Right lung (tissue), 5 donors: ENCODE results near the gene PPP2R2B. TPM values are rescaled to one million over a fixed set of nuclear protein-coding genes. Genes with fewer than 3 reads are reported as not detected.
"Not testable (repeated sequence)": the region's sequence is repeated elsewhere in the genome, so short reads cannot be mapped to it uniquely, and the experiment has no call there.

Experiments
- DNase-seq, 2 donors: peaks; one replicate each; pipeline ENCODE4 v3.0.0-alpha.2; 2013
- polyA plus RNA-seq, 5 donors: library from polyadenylated mRNA; unstranded; fragments of 120-200 nt; gene quantifications; one replicate each; pipeline versions ENCODE4 v1.2.1 to v1.2.3, GENCODE V29; 2013; ENCODE audit warnings: inconsistent platforms in 1 of 5, low replicate concordance in 1 of 5; ENCODE audit not compliant: insufficient read length in 5 of 5, insufficient read depth in 1 of 5

PPP2R2B gene
- polyA plus RNA-seq, 5 donors: 0.16 to 0.40 (median 0.29) TPM

- no peak for DNase-seq
Measured at GRCh38 chr5:146745931-146746577, 132.5 kb downstream of the PPP2R2B start.

GRCh38 chr5:146744068-146744745 is 134.3 kb downstream of the PPP2R2B start:
- no peak for DNase-seq

- DNase-seq: no peak
Measured at GRCh38 chr5:146734936-146735577, 143.5 kb downstream of the PPP2R2B start.

- DNase-seq: no peak
Measured at GRCh38 chr5:146732962-146733361, 145.6 kb downstream of the PPP2R2B start.

- no peak for DNase-seq
Measured at GRCh38 chr5:146731909-146732659, 146.5 kb downstream of the PPP2R2B start.

- DNase-seq: not testable (repeated sequence)
Measured at GRCh38 chr5:146728746-146729145, 149.8 kb downstream of the PPP2R2B start.

- DNase-seq: no peak
Measured at GRCh38 chr5:146726891-146727290, 151.7 kb downstream of the PPP2R2B start.

GRCh38 chr5:146726020-146726419 is 152.5 kb downstream of the PPP2R2B start:
- DNase-seq: no peak

- no peak for DNase-seq
Measured at GRCh38 chr5:146725025-146725424, 153.5 kb downstream of the PPP2R2B start.

- DNase-seq: peak in 1 of 2 donors; percentile 6
Measured at GRCh38 chr5:146722361-146722779, 156.2 kb downstream of the PPP2R2B start.

- DNase-seq: no peak
Measured at GRCh38 chr5:146721073-146721815, 157.3 kb downstream of the PPP2R2B start.

- no peak for DNase-seq
Measured at GRCh38 chr5:146720107-146720506, 158.4 kb downstream of the PPP2R2B start.

- DNase-seq: no peak
Measured at GRCh38 chr5:146719179-146719578, 159.4 kb downstream of the PPP2R2B start.

GRCh38 chr5:146718609-146719008 is 159.9 kb downstream of the PPP2R2B start:
- no peak for DNase-seq

- DNase-seq: no peak
Measured at GRCh38 chr5:146717951-146718350, 160.6 kb downstream of the PPP2R2B start.

GRCh38 chr5:146716636-146717035 is 161.9 kb downstream of the PPP2R2B start:
- no peak for DNase-seq

GRCh38 chr5:146710348-146710747 is 168.2 kb downstream of the PPP2R2B start:
- no peak for DNase-seq

- DNase-seq: no peak
Measured at GRCh38 chr5:146707316-146707715, 171.2 kb downstream of the PPP2R2B start.

- no peak for DNase-seq
Measured at GRCh38 chr5:146706321-146706972, 172.1 kb downstream of the PPP2R2B start.

GRCh38 chr5:146704949-146705665 is 173.4 kb downstream of the PPP2R2B start:
- no peak for DNase-seq
